GM10847 (cell line): ENCODE measurements around the gene ZC3H6.

Source experiments
- POLR2A ChIP-seq: IDR thresholded peaks from 2 replicates; pipeline ENCODE4 v1.6.1; 2011; ENCODE audit not compliant: insufficient read length; ENCODE audit errors: extremely low read depth

Gene ZC3H6

GRCh38 chr2:112345030-112346027 is 69.9 kb downstream of the ZC3H6 start:
- TF ChIP-seq POLR2A, result no peak
